ENCODE measurements around the gene ATG101.

The ATG101 gene

DNA sequence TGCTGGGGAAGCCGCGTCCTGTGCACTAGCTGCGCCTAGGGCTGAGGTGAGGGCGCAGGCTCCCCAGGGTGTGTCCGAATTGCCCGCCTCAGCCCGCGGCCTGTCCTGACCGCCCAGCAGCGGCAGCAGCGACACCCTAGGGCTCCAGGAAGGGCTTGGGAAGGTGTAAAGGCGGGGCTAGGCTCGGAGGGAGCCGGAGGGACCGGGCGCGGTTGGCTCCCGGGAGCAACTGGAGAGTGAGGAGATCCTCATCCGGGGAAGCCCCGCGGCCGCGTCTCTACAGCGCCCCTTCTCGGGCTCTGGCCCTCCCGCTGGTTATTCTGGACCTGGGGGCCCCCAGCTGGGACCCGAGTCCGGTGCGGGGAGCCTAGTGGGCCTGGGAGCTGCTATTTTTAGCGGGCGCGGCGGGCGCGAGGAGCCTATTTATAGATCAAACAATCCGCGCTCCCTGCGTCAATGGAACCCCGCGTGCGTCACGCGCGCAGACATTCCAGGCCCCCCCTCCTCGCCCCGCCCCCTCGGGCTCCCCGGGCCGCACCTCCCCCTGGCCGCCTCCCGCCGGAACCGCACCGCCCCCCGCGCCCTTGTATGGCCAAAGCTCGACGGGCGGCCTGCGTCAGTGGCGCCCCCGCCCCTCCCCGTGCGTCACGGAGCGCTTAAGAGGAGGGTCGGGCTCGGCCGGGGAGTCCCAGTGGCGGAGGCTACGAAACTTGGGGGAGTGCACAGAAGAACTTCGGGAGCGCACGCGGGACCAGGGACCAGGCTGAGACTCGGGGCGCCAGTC, 18.8 kb upstream of the ATG101 start, which contains the start of gene NR4A1:
Gene NR4A1, plus strand, starts transcription at position 685 of the 784 bp plus-strand sequence. CDS start 2,887 bp downstream, outside the sequence.
- H3K79me2 ChIP-seq (ENCODE audit: insufficient read depth, low read length): no peaks in the 10 kb centered on the region
- no peaks in the 10 kb centered on the region for H3F3A ChIP-seq (ENCODE audit: insufficient read depth, low read length)
- H3K27ac ChIP-seq (ENCODE audit: low read depth, low read length, poor library complexity, severe bottlenecking): no peak within 1 kb of the TSS
- H4K20me1 ChIP-seq (ENCODE audit: insufficient read depth, low read length): no peaks in the 10 kb centered on the region
- H3K9me2 ChIP-seq (ENCODE audit: low read depth, low read length): no peaks in the 10 kb centered on the region
- peak; percentile 24; the same call in 1 of the 2 replicates for TF ChIP-seq CTCF (IDR thresholded peaks at IDR 0.05; ENCODE audit: low read length)
- TF ChIP-seq EZH2 (IDR thresholded peaks at IDR 0.05; ENCODE audit: borderline replicate concordance, low read length): no peak
- peaks cover 23% of the 10 kb centered on the region for H3K4me1 ChIP-seq (ENCODE audit: insufficient read depth, low read length, severe bottlenecking)
- H3K9ac ChIP-seq (ENCODE audit: low read length): peak within 1 kb of the TSS; percentile 69
- H3K36me3 ChIP-seq (ENCODE audit: insufficient read depth, low read length): no peaks in the 10 kb centered on the region; the same call in 1 of the 2 replicates
- no peaks in the 10 kb centered on the region for H3K27me3 ChIP-seq (ENCODE audit: insufficient read depth, low read length)
- H2AFZ ChIP-seq (ENCODE audit: low read length): peak within 1 kb of the TSS; percentile 67; the same call in 1 of the 2 replicates
- H3K4me3 ChIP-seq (ENCODE audit: low read depth, low read length, poor library complexity, severe bottlenecking): peak within 1 kb of the TSS; percentile 61
- peak within 1 kb of the TSS; percentile 88 for H3K4me2 ChIP-seq (ENCODE audit: low read length)
- no peaks in the 10 kb centered on the region for H3K9me3 ChIP-seq (ENCODE audit: low read length)

- Histone ChIP-seq H4K20me1 (ENCODE audit: insufficient read depth, low read length) (no peaks in the 10 kb centered on the region), H3F3A (ENCODE audit: insufficient read depth, low read length) (no peaks in the 10 kb centered on the region), H3K9ac (ENCODE audit: low read length) (no peak overlapping the region; the same call in 1 of the 2 replicates), H3K4me1 (ENCODE audit: insufficient read depth, low read length, severe bottlenecking) (peaks cover 23% of the 10 kb centered on the region), H3K27ac (ENCODE audit: low read depth, low read length, poor library complexity, severe bottlenecking) (no peak overlapping the region), H3K36me3 (ENCODE audit: insufficient read depth, low read length) (no peaks in the 10 kb centered on the region; the same call in 1 of the 2 replicates), H3K27me3 (ENCODE audit: insufficient read depth, low read length) (no peaks in the 10 kb centered on the region), H3K9me2 (ENCODE audit: low read depth, low read length) (no peaks in the 10 kb centered on the region), H2AFZ (ENCODE audit: low read length) (no peak overlapping the region), H3K79me2 (ENCODE audit: insufficient read depth, low read length) (no peaks in the 10 kb centered on the region), H3K4me2 (ENCODE audit: low read length) (peak overlapping the region; percentile 88), H3K9me3 (ENCODE audit: low read length) (no peaks in the 10 kb centered on the region), H3K4me3 (ENCODE audit: low read depth, low read length, poor library complexity, severe bottlenecking) (peak overlapping the region; percentile 61)
- TF ChIP-seq CTCF (IDR thresholded peaks at IDR 0.05; ENCODE audit: low read length): no peak
- TF ChIP-seq EZH2 (IDR thresholded peaks at IDR 0.05; ENCODE audit: borderline replicate concordance, low read length): no peak
Measured at GRCh38 chr12:52052468-52053186, 17.2 kb upstream of the ATG101 start.

- peaks cover 29% of the 10 kb centered on the region for H3K4me1 ChIP-seq (ENCODE audit: insufficient read depth, low read length, severe bottlenecking)
- H3K27ac ChIP-seq (ENCODE audit: low read depth, low read length, poor library complexity, severe bottlenecking): no peak overlapping the region
- no peaks in the 10 kb centered on the region for H3K79me2 ChIP-seq (ENCODE audit: insufficient read depth, low read length)
- no peaks in the 10 kb centered on the region for H3K9me3 ChIP-seq (ENCODE audit: low read length)
- H2AFZ ChIP-seq (ENCODE audit: low read length): no peak overlapping the region
- H3K4me3 ChIP-seq (ENCODE audit: low read depth, low read length, poor library complexity, severe bottlenecking): no peak overlapping the region
- no peak overlapping the region for H3K9ac ChIP-seq (ENCODE audit: low read length)
- no peaks in the 10 kb centered on the region for H3K9me2 ChIP-seq (ENCODE audit: low read depth, low read length)
- no peaks in the 10 kb centered on the region for H3K27me3 ChIP-seq (ENCODE audit: insufficient read depth, low read length)
- H3K4me2 ChIP-seq (ENCODE audit: low read length): no peak overlapping the region
- no peaks in the 10 kb centered on the region for H4K20me1 ChIP-seq (ENCODE audit: insufficient read depth, low read length)
- H3K36me3 ChIP-seq (ENCODE audit: insufficient read depth, low read length): no peaks in the 10 kb centered on the region; the same call in 1 of the 2 replicates
- TF ChIP-seq CTCF (IDR thresholded peaks at IDR 0.05; ENCODE audit: low read length) (no peak), EZH2 (IDR thresholded peaks at IDR 0.05; ENCODE audit: borderline replicate concordance, low read length) (no peak)
- no peaks in the 10 kb centered on the region for H3F3A ChIP-seq (ENCODE audit: insufficient read depth, low read length)
Measured at GRCh38 chr12:52053536-52054209, 16.1 kb upstream of the ATG101 start.

All from OCI-LY1 (cell line).